CD14-positive monocyte (primary cell): ENCODE measurements around the gene TTC12. TPM values are rescaled to one million over a fixed set of nuclear protein-coding genes. Genes with fewer than 3 reads are reported as not detected.

ENCODE experiments used
- DNase-seq, 3 donors: peaks; one replicate each; pipeline ENCODE4 v3.0.0-alpha.2; 2011 to 2022
- H2AFZ ChIP-seq: 2 replicates; pipeline ENCODE4 v1.6.0; 2012; ENCODE audit warnings: mild to moderate bottlenecking, low read depth, low read length, inconsistent platforms; ENCODE audit not compliant: insufficient read depth, poor library complexity, severe bottlenecking
- H3K27ac ChIP-seq, 2 donors: 1 replicate in 1 of 2; 2 replicates in 1 of 2; pipeline ENCODE4 v1.5.1; 2012 to 2013; ENCODE audit warnings: low read length in 2 of 2, control low read depth in 1 of 2, inconsistent platforms in 1 of 2, low read depth in 1 of 2, mild to moderate bottlenecking in 1 of 2
- H3K27me3 ChIP-seq, 2 donors: one replicate each; pipeline versions ENCODE4 v1.6.0 to v1.6.1; 2011 to 2013; ENCODE audit warnings: low read length in 2 of 2; ENCODE audit not compliant: control insufficient read depth in 2 of 2, insufficient read depth in 2 of 2
- H3K36me3 ChIP-seq, 2 donors: replicated peaks in 1 of 2; 1 replicate in 1 of 2; 2 replicates in 1 of 2; pipeline versions ENCODE4 v1.5.1 to v1.6.1; 2012 to 2013; ENCODE audit warnings: low read length in 2 of 2, control low read depth in 1 of 2, inconsistent platforms in 1 of 2, mild to moderate bottlenecking in 1 of 2; ENCODE audit not compliant: insufficient read depth in 2 of 2, control insufficient read depth in 1 of 2
- H3K4me1 ChIP-seq, 2 donors: 1 replicate in 1 of 2; 2 replicates in 1 of 2; pipeline versions ENCODE4 v1.5.1 to v1.6.1; 2012 to 2013; ENCODE audit warnings: low read length in 2 of 2, control low read depth in 1 of 2, inconsistent platforms in 1 of 2, mild to moderate bottlenecking in 1 of 2, moderate library complexity in 1 of 2; ENCODE audit not compliant: insufficient read depth in 2 of 2, control insufficient read depth in 1 of 2
- H3K4me2 ChIP-seq: replicated peaks from 2 replicates; pipeline ENCODE3; 2012; ENCODE audit warnings: low read length, moderate library complexity, mild to moderate bottlenecking; ENCODE audit not compliant: poor library complexity, severe bottlenecking; ENCODE audit errors: extremely low read depth
- H3K4me3 ChIP-seq, 3 experiments: fragments of 200-600 bp in 1 of 3; sonication (generic) in 1 of 3; replicated peaks in 1 of 3; 1 replicate in 2 of 3; 2 replicates in 1 of 3; pipeline ENCODE4 v1.5.1; 2011 to 2013; ENCODE audit warnings: low read length in 3 of 3, mild to moderate bottlenecking in 3 of 3, control low read depth in 2 of 3, low read depth in 2 of 3, inconsistent platforms in 1 of 3, moderate library complexity in 1 of 3
- H3K79me2 ChIP-seq: 2 replicates; pipeline ENCODE4 v1.6.0; 2012; ENCODE audit warnings: mild to moderate bottlenecking, control low read depth, inconsistent platforms, low read length, moderate library complexity; ENCODE audit not compliant: insufficient read depth
- H3K9ac ChIP-seq: 2 replicates; pipeline ENCODE4 v1.6.0; 2017; ENCODE audit warnings: low read length, mild to moderate bottlenecking; ENCODE audit not compliant: insufficient read depth, poor library complexity, severe bottlenecking
- H3K9me3 ChIP-seq, 2 donors: replicated peaks in 1 of 2; 1 replicate in 1 of 2; 2 replicates in 1 of 2; pipeline versions ENCODE4 v1.5.1 to v1.6.1; 2012 to 2013; ENCODE audit warnings: low read length in 2 of 2, control low read depth in 1 of 2; ENCODE audit not compliant: control insufficient read depth in 1 of 2, insufficient read depth in 1 of 2
- H4K20me1 ChIP-seq: 2 replicates; pipeline ENCODE4 v1.6.0; 2012; ENCODE audit warnings: mild to moderate bottlenecking, low read length, control low read depth, moderate library complexity; ENCODE audit not compliant: insufficient read depth
- H3K27ac Mint-ChIP-seq, 7 donors: one replicate each; pipeline ENCODE4 v1.8.0; 2020; ENCODE audit warnings: mild to moderate bottlenecking in 7 of 7, mixed read lengths in 7 of 7, moderate library complexity in 6 of 7, inconsistent platforms in 2 of 7
- H3K27me3 Mint-ChIP-seq, 3 donors: one replicate each; pipeline ENCODE4 v1.8.0; 2021 to 2022; ENCODE audit warnings: low read depth in 3 of 3, mild to moderate bottlenecking in 3 of 3, mixed read lengths in 3 of 3, moderate library complexity in 3 of 3, inconsistent platforms in 1 of 3
- H3K36me3 Mint-ChIP-seq, 2 donors: one replicate each; pipeline ENCODE4 v1.8.0; 2020; ENCODE audit warnings: mixed read lengths in 2 of 2, inconsistent platforms in 1 of 2, mild to moderate bottlenecking in 1 of 2
- H3K4me1 Mint-ChIP-seq: one replicate; pipeline ENCODE4 v1.8.0; 2020; ENCODE audit warnings: mild to moderate bottlenecking, mixed read lengths
- H3K4me3 Mint-ChIP-seq, 2 donors: one replicate each; pipeline ENCODE4 v1.8.0; 2020; ENCODE audit warnings: mild to moderate bottlenecking in 2 of 2, mixed read lengths in 2 of 2, moderate library complexity in 1 of 2
- H3K9me3 Mint-ChIP-seq, 7 donors: one replicate each; pipeline ENCODE4 v1.8.0; 2020 to 2022; ENCODE audit warnings: mixed read lengths in 7 of 7, mild to moderate bottlenecking in 6 of 7, moderate library complexity in 6 of 7, inconsistent platforms in 2 of 7
- WGBS: methylation state at CpG from one replicate; pipeline ENCODE4 v1.1.5; 2013; ENCODE audit warnings: missing lambda C conversion rate; ENCODE audit not compliant: insufficient coverage; 5-methylcytosine and 5-hydroxymethylcytosine counted together
- intact Hi-C, 2 donors: fragments of 100-400 bp; cut with micrococcal nuclease; formaldehyde crosslinking; loops; one replicate each; pipeline versions ENCODE4 v1.15.0 to v1.15.1; 2023
- polyA minus RNA-seq: library from RNA; depleted of rRNA, polyadenylated mRNA; stranded (reverse); fragments of >200 nt; gene quantifications from 2 replicates; pipeline ENCODE4 v1.2.3, GENCODE V29; 2012
- polyA plus RNA-seq, 3 donors: library from polyadenylated mRNA; depleted of rRNA in 1 of 3; unstranded in 2 of 3; stranded (reverse) in 1 of 3; fragments of 300-500 nt in 2 of 3; fragments of >200 nt in 1 of 3; fragmentation: Illumina TruSeq in 2 of 3; gene quantifications; 1 replicate in 2 of 3; 2 replicates in 1 of 3; pipeline ENCODE4 v1.2.3, GENCODE V29; 2012 to 2021
- total RNA-seq, 12 experiments: library from RNA in 1 of 12; stranded (reverse) in 1 of 12; fragments of 120-200 nt in 1 of 12; gene quantifications; one replicate each; pipeline ENCODE4 v1.2.4 and lab custom pipeline; 2013 to 2026; ENCODE audit warnings: mixed read lengths in 6 of 12, inconsistent platforms in 1 of 12
- TF ChIP-seq, protein P1 (sequence below): fragments of 200-600 bp; IDR thresholded peaks from one replicate; pipeline ENCODE4 v1.8.0; 2022; ENCODE audit warnings: antibody characterized with exemption, mild to moderate bottlenecking

Gene TTC12, protein sequence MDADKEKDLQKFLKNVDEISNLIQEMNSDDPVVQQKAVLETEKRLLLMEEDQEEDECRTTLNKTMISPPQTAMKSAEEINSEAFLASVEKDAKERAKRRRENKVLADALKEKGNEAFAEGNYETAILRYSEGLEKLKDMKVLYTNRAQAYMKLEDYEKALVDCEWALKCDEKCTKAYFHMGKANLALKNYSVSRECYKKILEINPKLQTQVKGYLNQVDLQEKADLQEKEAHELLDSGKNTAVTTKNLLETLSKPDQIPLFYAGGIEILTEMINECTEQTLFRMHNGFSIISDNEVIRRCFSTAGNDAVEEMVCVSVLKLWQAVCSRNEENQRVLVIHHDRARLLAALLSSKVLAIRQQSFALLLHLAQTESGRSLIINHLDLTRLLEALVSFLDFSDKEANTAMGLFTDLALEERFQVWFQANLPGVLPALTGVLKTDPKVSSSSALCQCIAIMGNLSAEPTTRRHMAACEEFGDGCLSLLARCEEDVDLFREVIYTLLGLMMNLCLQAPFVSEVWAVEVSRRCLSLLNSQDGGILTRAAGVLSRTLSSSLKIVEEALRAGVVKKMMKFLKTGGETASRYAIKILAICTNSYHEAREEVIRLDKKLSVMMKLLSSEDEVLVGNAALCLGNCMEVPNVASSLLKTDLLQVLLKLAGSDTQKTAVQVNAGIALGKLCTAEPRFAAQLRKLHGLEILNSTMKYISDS
- total RNA-seq (2013): 7.5 TPM
- polyA plus RNA-seq (1 to 10 TPM; 1.7 to 3.0 (median 2.4) TPM), polyA minus RNA-seq (3.7 and 4.2 TPM in 2 replicates), total RNA-seq (lab: John Stamatoyannopoulos, UW) (0.91 to 8.7 (median 2.2) reads per million in 11 experiments)

DNA sequence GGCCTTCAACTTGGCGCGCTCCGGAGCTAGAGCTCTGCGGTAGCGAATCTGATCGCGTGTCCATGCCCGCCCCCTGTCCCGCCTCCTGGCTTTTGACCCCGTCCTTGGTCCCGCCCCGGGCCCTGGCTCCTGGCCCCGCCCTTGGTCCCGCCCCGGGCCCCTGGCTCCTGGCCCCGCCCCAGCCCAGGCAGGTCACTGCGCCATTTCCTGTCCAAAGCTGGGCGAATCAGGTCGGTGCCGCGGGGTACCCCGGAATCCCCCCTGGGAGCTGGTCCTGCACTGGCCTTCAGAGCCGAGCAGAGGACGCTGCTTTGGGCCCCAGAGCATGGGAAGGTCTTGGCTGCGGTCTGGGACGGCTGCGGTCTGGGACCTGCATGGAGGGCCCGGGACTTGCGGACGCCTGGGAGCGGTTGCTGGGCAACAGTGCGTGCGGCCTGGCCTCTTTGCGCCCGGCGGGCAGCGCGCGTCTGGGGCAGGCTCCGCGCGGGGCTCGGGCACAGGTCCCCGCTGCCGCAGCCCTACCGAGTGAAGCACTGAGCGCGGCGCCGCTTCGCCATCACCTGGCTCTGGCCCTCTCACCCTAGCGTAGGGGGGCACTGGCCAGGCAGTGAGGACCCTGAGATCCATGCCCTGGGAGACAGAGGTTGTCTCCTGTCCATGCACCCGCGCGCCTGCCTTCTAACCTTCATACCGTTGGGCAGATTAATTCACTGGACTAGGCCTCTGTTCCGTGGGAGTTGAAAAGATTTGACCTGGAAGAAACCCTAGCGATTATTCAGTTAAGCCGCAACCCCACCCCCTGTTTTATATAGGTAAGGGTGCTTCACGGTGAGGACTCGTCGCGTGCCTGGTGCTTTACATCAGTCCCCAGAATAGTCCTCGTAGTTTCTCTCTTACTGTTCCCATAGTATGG is at the start of gene TTC12:
TSS of gene TTC12 (plus strand) at position 195 of the 913 bp plus-strand sequence. CDS start 1,675 bp downstream, outside the sequence.
- Histone ChIP-seq H3K27ac (peak within 1 kb of the TSS; percentile 36 to 81), H3K79me2 (no peaks in the 10 kb centered on the region), H3K9me3 (no peaks in the 10 kb centered on the region), H3K9ac (peak within 1 kb of the TSS; percentile 77), H4K20me1 (no peaks in the 10 kb centered on the region), H3K4me2 (peak within 1 kb of the TSS; percentile 86), H2AFZ (peak within 1 kb of the TSS; percentile 97), H3K27me3 (no peaks in the 10 kb centered on the region), H3K36me3 (no peaks in the 10 kb centered on the region), H3K4me3 (peak within 1 kb of the TSS; percentile 73 to 88 (median 73)), H3K4me1 (peaks cover 11 to 13% of the 10 kb centered on the region in 2 donors)
- WGBS: under 1% methylated on average over 52 of the region's 64 CpGs
- peaks cover 0 to 5% of the 10 kb centered on the region in 2 donors for H3K36me3 Mint-ChIP-seq
- intact Hi-C loops: loop anchor here (5.0 to 10.0 kb wide), 5 partner anchors 458 to 1550 kb away; partner anchors contain the start of genes ZW10 (in 2 of the 2), CLDN25 (in 1 of the 2), PPP2R1B (in 1 of the 2) and USP28 (in 1 of the 2)
- no peaks in the 10 kb centered on the region for H3K9me3 Mint-ChIP-seq
- H3K27ac Mint-ChIP-seq: peak within 1 kb of the TSS; percentile 80 to 96 (median 94)
- TF ChIP-seq, protein P1, sequence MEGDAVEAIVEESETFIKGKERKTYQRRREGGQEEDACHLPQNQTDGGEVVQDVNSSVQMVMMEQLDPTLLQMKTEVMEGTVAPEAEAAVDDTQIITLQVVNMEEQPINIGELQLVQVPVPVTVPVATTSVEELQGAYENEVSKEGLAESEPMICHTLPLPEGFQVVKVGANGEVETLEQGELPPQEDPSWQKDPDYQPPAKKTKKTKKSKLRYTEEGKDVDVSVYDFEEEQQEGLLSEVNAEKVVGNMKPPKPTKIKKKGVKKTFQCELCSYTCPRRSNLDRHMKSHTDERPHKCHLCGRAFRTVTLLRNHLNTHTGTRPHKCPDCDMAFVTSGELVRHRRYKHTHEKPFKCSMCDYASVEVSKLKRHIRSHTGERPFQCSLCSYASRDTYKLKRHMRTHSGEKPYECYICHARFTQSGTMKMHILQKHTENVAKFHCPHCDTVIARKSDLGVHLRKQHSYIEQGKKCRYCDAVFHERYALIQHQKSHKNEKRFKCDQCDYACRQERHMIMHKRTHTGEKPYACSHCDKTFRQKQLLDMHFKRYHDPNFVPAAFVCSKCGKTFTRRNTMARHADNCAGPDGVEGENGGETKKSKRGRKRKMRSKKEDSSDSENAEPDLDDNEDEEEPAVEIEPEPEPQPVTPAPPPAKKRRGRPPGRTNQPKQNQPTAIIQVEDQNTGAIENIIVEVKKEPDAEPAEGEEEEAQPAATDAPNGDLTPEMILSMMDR: no peak
- peak; percentile 85 to 91 (median 91) for DNase-seq
- H3K4me1 Mint-ChIP-seq: peaks cover 11% of the 10 kb centered on the region
- peak within 1 kb of the TSS; percentile 89 to 90 for H3K4me3 Mint-ChIP-seq
- peaks cover 0 to 3% (median 0%) of the 10 kb centered on the region in 3 donors for H3K27me3 Mint-ChIP-seq
